ENCODE measurements around the gene AFTPH.

- TF ChIP-seq CTCF (conservative IDR thresholded peaks at IDR 0.05 in 1 of 2, IDR thresholded peaks at IDR 0.05 in 1 of 2; ENCODE audit: extremely low read depth in 1 of 2, insufficient read depth in 1 of 2, low read depth in 1 of 2, low read length in 2 of 2) (no peak), EZH2 (IDR thresholded peaks at IDR 0.05; ENCODE audit: borderline replicate concordance, low read length) (no peak)
Observed at GRCh38 chr2:64534363-64534762, 10.2 kb downstream of the AFTPH start.
